Activated T-helper 17 cell treated with anti-CD3 and anti-CD28 coated beads, Interleukin-2, amount 50 U/mL, for 72 hours (primary cell): Measurements from ENCODE around the gene IQGAP2. TPM values are rescaled to one million over a fixed set of nuclear protein-coding genes. Genes with fewer than 3 reads are reported as not detected.
A peak's percentile ranks its signal among the peaks of the same experiment; 100 is the strongest.
"Not testable (repeated sequence)": the region's sequence is repeated elsewhere in the genome, so short reads cannot be mapped to it uniquely, and the experiment has no call there.

Source experiments
- ATAC-seq: fragments of 150-1000 bp; cut with Tn5 transposase; replicated peaks from 2 replicates; pipeline ENCODE4 v1.10.0; 2021; ENCODE audit warnings: mild to moderate bottlenecking, moderate library complexity
- H3K27ac Mint-ChIP-seq: one replicate; pipeline ENCODE4 v1.8.0; 2022; ENCODE audit warnings: mixed read lengths
- H3K27me3 Mint-ChIP-seq: one replicate; pipeline ENCODE4 v1.8.0; 2022; ENCODE audit warnings: mixed read lengths
- H3K36me3 Mint-ChIP-seq: one replicate; pipeline ENCODE4 v1.8.0; 2022; ENCODE audit warnings: low read depth, mild to moderate bottlenecking, mixed read lengths
- H3K4me1 Mint-ChIP-seq: one replicate; pipeline ENCODE4 v1.8.0; 2022; ENCODE audit warnings: mixed read lengths
- H3K4me3 Mint-ChIP-seq: one replicate; pipeline ENCODE4 v1.8.0; 2022; ENCODE audit warnings: mild to moderate bottlenecking, mixed read lengths
- H3K9me3 Mint-ChIP-seq: one replicate; pipeline ENCODE4 v1.8.0; 2022; ENCODE audit warnings: mixed read lengths
- total RNA-seq, 2 donors: library from RNA; stranded (reverse); gene quantifications; one replicate each; pipeline ENCODE4 v1.2.3, GENCODE V29; 2022

IQGAP2 gene
- total RNA-seq, 2 donors from 2014 or later, result 83.2 to 92.1 TPM

GRCh38 chr5:76674330-76675066, 271.4 kb downstream of the IQGAP2 start:
- Mint-ChIP-seq H3K4me3 (no peak overlapping the region), H3K27ac (no peak overlapping the region), H3K4me1 (no peaks in the 10 kb centered on the region), H3K27me3 (no peaks in the 10 kb centered on the region), H3K36me3 (peaks cover 99% of the 10 kb centered on the region), H3K9me3 (no peaks in the 10 kb centered on the region)
- ATAC-seq, result no peak

DNA sequence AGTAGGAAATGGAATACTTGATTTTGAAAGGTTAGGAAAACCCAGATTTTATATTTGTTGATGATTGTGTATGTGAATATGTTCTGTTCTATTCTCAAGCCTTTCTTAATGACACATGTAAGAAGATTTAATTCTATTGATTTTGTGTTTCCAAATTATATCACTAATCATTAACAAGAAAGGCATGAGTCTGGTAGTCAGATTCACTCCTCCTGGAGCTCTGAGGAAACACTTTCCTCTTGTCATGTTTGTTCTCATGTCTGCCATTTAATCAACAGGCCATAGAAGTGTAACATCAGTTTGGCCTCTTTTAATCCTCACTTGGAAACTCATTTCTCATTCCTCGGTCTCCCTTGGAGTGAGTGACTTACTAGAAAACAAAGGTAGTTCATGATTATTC, 272.3 kb downstream of the IQGAP2 start:
- Mint-ChIP-seq H3K27ac (no peak overlapping the region), H3K4me1 (peaks cover 8% of the 10 kb centered on the region), H3K9me3 (no peaks in the 10 kb centered on the region), H3K4me3 (no peak overlapping the region), H3K27me3 (no peaks in the 10 kb centered on the region), H3K36me3 (peaks cover 99% of the 10 kb centered on the region)
- no peak for ATAC-seq

GRCh38 chr5:76677849-76678472, 274.9 kb downstream of the IQGAP2 start:
- Mint-ChIP-seq H3K4me1 (peaks cover 9% of the 10 kb centered on the region), H3K36me3 (peaks cover 93% of the 10 kb centered on the region), H3K27ac (no peak overlapping the region), H3K4me3 (no peak overlapping the region), H3K9me3 (no peaks in the 10 kb centered on the region), H3K27me3 (no peaks in the 10 kb centered on the region)
- no peak for ATAC-seq

DNA sequence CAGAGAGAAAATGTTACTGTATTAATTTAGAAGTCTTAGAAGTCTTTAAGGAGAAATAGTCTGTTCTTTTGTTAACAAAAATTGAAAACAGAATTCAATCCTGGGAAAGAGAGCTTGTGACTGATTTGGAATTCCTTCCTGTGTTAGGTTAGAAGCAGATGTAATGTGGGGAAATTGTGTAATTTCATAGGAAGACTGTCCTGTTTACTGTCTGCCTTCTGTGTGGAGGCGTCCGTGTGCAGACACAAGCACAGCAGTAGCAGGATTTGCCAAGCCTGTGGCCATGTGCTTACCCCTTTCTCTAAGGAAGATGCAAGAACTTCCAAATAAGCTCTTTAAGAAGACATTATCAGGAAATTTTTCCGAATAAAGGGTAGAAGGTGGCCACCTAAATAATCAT, 276.1 kb downstream of the IQGAP2 start:
- H3K36me3 Mint-ChIP-seq, result peaks cover 93% of the 10 kb centered on the region
- H3K4me1 Mint-ChIP-seq, result peaks cover 9% of the 10 kb centered on the region
- no peak for ATAC-seq
- H3K4me3 Mint-ChIP-seq, result no peak overlapping the region
- peak overlapping the region; percentile 58 for H3K27ac Mint-ChIP-seq
- no peaks in the 10 kb centered on the region for H3K9me3 Mint-ChIP-seq
- H3K27me3 Mint-ChIP-seq, result no peaks in the 10 kb centered on the region

- not testable (repeated sequence) for H3K4me3 Mint-ChIP-seq, H3K9me3 Mint-ChIP-seq, H3K27me3 Mint-ChIP-seq, ATAC-seq, H3K27ac Mint-ChIP-seq
- H3K36me3 Mint-ChIP-seq, result peaks cover 93% of the 10 kb centered on the region
- peaks cover 13% of the 10 kb centered on the region for H3K4me1 Mint-ChIP-seq
Measured at GRCh38 chr5:76680826-76681225, 277.7 kb downstream of the IQGAP2 start.

DNA sequence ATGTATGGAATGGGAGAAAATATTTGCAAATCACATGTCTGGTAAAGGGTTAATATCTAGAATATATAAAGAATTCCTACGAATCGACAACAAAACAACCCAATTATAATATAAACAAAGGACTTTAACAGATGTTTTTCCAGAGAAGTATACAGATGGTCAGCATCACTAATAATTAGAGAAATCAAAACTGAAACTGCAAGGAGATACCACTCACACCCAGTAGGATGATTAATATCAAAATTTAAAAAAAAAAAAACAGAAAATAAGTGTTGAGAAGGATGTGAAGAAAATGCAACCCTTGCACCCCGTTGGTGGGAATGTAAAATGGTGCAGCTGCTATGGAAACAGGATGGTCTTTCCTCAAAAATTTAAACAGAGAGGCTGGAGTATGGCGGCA, 278.2 kb downstream of the IQGAP2 start:
- no peaks in the 10 kb centered on the region for H3K27me3 Mint-ChIP-seq
- no peak overlapping the region for H3K4me3 Mint-ChIP-seq
- peaks cover 14% of the 10 kb centered on the region for H3K4me1 Mint-ChIP-seq
- H3K36me3 Mint-ChIP-seq, result peaks cover 93% of the 10 kb centered on the region
- H3K9me3 Mint-ChIP-seq, result no peaks in the 10 kb centered on the region
- no peak overlapping the region for H3K27ac Mint-ChIP-seq
- ATAC-seq, result no peak

GRCh38 chr5:76682387-76682786, 279.3 kb downstream of the IQGAP2 start:
- ATAC-seq, result no peak
- no peak overlapping the region for H3K27ac Mint-ChIP-seq
- no peaks in the 10 kb centered on the region for H3K9me3 Mint-ChIP-seq
- H3K36me3 Mint-ChIP-seq, result peaks cover 93% of the 10 kb centered on the region
- H3K4me1 Mint-ChIP-seq, result peaks cover 14% of the 10 kb centered on the region
- H3K27me3 Mint-ChIP-seq, result no peaks in the 10 kb centered on the region
- H3K4me3 Mint-ChIP-seq, result no peak overlapping the region

- Mint-ChIP-seq H3K4me3 (no peak overlapping the region), H3K9me3 (no peaks in the 10 kb centered on the region), H3K27ac (peak overlapping the region; percentile 21), H3K4me1 (peaks cover 14% of the 10 kb centered on the region), H3K36me3 (peaks cover 94% of the 10 kb centered on the region), H3K27me3 (no peaks in the 10 kb centered on the region)
- no peak for ATAC-seq
Measured at GRCh38 chr5:76683816-76684731, 281.0 kb downstream of the IQGAP2 start.

GRCh38 chr5:76684756-76685519, 281.9 kb downstream of the IQGAP2 start:
- Mint-ChIP-seq H3K36me3 (peaks cover 93% of the 10 kb centered on the region), H3K27me3 (no peaks in the 10 kb centered on the region), H3K27ac (no peak overlapping the region), H3K4me1 (peaks cover 10% of the 10 kb centered on the region), H3K4me3 (no peak overlapping the region), H3K9me3 (no peaks in the 10 kb centered on the region)
- no peak for ATAC-seq

- Mint-ChIP-seq H3K9me3 (no peaks in the 10 kb centered on the region), H3K4me1 (peaks cover 5% of the 10 kb centered on the region), H3K27me3 (no peaks in the 10 kb centered on the region), H3K27ac (peak overlapping the region; percentile 7), H3K4me3 (no peak overlapping the region), H3K36me3 (peaks cover 93% of the 10 kb centered on the region)
- no peak for ATAC-seq
Measured at GRCh38 chr5:76685704-76686103, 282.6 kb downstream of the IQGAP2 start.

- H3K27ac Mint-ChIP-seq, result no peak overlapping the region
- H3K4me3 Mint-ChIP-seq, result no peak overlapping the region
- peaks cover 94% of the 10 kb centered on the region for H3K36me3 Mint-ChIP-seq
- H3K27me3 Mint-ChIP-seq, result no peaks in the 10 kb centered on the region
- ATAC-seq, result no peak
- H3K4me1 Mint-ChIP-seq, result peaks cover 19% of the 10 kb centered on the region
- H3K9me3 Mint-ChIP-seq, result no peaks in the 10 kb centered on the region
Measured at GRCh38 chr5:76688212-76688611, 285.1 kb downstream of the IQGAP2 start.

DNA sequence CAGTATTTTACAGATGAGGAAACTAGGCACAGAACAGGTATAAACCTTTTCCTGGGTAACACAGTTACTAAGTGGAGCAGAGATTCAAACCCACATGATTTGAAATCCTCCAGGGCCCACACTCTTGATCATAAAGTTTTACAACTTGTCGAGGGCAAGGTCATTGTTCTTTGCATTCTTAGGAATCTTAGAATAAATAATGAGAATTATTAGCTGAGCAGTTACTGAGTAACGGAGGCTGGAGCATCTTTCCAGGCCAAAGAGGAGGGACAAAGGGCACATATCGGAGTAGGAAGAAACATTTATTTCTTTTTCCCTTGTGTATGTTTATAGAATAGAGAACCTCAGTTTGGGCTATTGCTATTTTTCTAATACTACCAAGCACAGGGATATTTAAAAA, 285.8 kb downstream of the IQGAP2 start:
- Mint-ChIP-seq H3K4me3 (no peak overlapping the region), H3K27ac (no peak overlapping the region), H3K9me3 (no peaks in the 10 kb centered on the region), H3K36me3 (peaks cover 93% of the 10 kb centered on the region), H3K27me3 (no peaks in the 10 kb centered on the region), H3K4me1 (peaks cover 19% of the 10 kb centered on the region)
- no peak for ATAC-seq

DNA sequence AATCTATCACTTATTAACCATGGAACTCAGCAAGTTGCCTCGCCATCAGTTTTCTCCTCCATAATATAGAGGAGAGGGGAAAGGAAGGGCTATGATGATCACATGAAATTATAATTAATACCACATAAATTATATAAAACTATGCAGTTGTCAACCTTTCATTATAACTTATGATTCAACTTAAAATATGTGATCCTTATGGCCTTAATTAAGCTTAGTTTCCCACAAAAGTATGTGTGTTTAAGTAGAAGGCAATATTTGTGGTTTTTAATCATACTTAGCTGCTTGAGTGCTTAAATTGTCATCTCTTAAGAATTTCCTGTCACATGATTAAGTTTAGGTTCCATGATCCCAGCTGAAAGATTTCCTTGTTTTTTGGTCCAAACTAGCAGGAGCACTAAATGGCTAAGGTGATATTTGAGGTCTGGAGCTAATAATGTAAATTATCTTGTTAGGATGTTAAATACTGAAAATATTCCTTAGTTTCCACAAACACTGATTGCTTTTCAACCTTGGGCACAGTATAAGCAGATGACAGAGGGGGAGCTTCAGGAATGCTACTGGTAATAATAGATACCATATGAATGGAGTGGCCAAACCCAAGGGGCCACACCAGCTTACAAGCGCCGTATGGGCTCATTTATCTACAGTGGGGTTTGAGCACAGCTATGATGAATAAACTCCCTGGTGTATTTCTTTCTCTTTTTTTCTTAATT, 286.4 kb downstream of the IQGAP2 start:
- H3K36me3 Mint-ChIP-seq, result peaks cover 89% of the 10 kb centered on the region
- peaks cover 19% of the 10 kb centered on the region for H3K4me1 Mint-ChIP-seq
- no peaks in the 10 kb centered on the region for H3K27me3 Mint-ChIP-seq

More for the DNA sequence above, 286.4 kb downstream of the IQGAP2 start:
- H3K4me3 Mint-ChIP-seq, result no peak overlapping the region
- H3K27ac Mint-ChIP-seq, result no peak overlapping the region
- no peaks in the 10 kb centered on the region for H3K9me3 Mint-ChIP-seq
- ATAC-seq, result no peak
